ENCODE data around the gene RRP15. TPM values are rescaled to one million over a fixed set of nuclear protein-coding genes. Genes with fewer than 3 reads are reported as not detected.

RRP15 gene
- total RNA-seq, 2 donors from 2014 or later: 4.1 TPM

DNA sequence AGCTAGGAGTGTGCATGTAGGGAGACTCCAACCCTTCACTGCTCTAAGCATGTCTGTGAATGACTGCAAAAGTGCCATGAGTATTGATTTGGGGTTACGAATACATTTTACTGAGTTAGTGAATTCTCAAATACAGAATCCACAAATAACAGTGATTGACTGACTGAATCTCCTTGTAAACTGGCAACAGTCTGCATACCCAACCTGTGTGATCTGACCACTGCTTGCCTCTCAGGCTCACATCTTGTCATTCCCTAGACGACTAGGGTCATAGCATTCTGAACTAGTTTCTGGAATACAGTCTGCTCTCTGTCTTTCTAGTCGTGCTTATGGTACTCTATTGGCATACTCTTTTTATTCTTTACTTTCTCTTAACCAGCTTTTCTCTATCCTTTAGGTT, 7.4 kb downstream of the RRP15 start:
- intact Hi-C loops (cut with DNase I): no loop called here
- Histone ChIP-seq H3K27ac (no peak overlapping the region), H3K27me3 (replicated peaks; ENCODE audit: insufficient read depth) (no peaks in the 10 kb centered on the region), H3K4me3 (no peak overlapping the region), H3K4me1 (replicated peaks) (no peaks in the 10 kb centered on the region), H3K9me3 (no peaks in the 10 kb centered on the region), H3K36me3 (no peaks in the 10 kb centered on the region)
- TF ChIP-seq, protein P1, sequence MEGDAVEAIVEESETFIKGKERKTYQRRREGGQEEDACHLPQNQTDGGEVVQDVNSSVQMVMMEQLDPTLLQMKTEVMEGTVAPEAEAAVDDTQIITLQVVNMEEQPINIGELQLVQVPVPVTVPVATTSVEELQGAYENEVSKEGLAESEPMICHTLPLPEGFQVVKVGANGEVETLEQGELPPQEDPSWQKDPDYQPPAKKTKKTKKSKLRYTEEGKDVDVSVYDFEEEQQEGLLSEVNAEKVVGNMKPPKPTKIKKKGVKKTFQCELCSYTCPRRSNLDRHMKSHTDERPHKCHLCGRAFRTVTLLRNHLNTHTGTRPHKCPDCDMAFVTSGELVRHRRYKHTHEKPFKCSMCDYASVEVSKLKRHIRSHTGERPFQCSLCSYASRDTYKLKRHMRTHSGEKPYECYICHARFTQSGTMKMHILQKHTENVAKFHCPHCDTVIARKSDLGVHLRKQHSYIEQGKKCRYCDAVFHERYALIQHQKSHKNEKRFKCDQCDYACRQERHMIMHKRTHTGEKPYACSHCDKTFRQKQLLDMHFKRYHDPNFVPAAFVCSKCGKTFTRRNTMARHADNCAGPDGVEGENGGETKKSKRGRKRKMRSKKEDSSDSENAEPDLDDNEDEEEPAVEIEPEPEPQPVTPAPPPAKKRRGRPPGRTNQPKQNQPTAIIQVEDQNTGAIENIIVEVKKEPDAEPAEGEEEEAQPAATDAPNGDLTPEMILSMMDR (IDR thresholded peaks at IDR 0.05): no peak
- TF ChIP-seq POLR2A (IDR thresholded peaks at IDR 0.05): no peak
- no peak for TF ChIP-seq POLR2AphosphoS5 (IDR thresholded peaks at IDR 0.05)
- no peak for DNase-seq (ENCODE audit: low spot score)
- WGBS: 81% methylated on average over 3 of the region's 3 CpGs

DNA sequence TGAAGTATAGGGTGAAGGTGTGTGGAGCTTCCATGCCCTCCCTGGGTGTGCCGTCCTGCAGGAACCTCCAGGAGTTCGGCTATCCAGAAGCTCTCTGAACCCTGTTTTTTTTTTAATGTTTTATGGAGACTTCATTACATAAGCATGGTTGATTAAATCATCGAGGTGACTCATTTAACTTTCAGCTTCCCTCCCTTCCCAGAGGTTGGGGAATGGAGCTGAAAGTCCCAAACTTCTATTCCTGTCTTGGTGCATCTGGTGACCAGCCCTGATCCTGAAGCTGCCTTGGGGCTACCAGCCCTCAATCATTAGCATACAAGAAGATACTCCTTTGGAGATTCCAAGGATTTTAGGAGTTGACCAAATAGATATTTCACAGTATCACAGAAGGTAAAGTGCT, 9.5 kb downstream of the RRP15 start:
- no peak overlapping the region for H3K4me3 ChIP-seq
- no peak for DNase-seq (ENCODE audit: low spot score)
- intact Hi-C loops (cut with DNase I): no loop called here
- no peak for TF ChIP-seq POLR2AphosphoS5 (IDR thresholded peaks at IDR 0.05)
- no peaks in the 10 kb centered on the region for H3K36me3 ChIP-seq
- no peaks in the 10 kb centered on the region for H3K27me3 ChIP-seq (replicated peaks; ENCODE audit: insufficient read depth)
- 87% methylated on average over 3 of the region's 3 CpGs for WGBS
- no peaks in the 10 kb centered on the region for H3K4me1 ChIP-seq (replicated peaks)
- no peak overlapping the region for H3K27ac ChIP-seq
- no peaks in the 10 kb centered on the region for H3K9me3 ChIP-seq

DNA sequence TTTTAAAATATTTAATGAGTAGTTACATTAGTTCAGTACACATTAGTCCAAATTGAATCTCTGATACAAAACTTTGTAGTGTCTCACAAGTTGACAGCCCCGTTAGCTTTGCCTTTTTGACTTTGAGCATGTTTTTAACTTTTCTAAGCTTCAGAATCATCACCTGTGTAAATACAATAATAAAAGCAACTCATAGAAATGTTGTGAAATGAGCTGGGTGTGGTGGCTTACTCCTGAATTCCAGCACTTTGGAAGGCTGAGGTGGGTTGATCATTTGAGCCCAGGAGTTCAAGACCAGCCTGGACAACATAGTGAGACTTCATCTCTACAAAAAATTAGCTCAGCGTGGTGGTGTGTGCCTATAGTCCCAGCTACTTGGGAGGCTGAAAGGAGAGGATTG, 11.1 kb downstream of the RRP15 start:
- intact Hi-C loops (cut with DNase I): no loop called here

DNA sequence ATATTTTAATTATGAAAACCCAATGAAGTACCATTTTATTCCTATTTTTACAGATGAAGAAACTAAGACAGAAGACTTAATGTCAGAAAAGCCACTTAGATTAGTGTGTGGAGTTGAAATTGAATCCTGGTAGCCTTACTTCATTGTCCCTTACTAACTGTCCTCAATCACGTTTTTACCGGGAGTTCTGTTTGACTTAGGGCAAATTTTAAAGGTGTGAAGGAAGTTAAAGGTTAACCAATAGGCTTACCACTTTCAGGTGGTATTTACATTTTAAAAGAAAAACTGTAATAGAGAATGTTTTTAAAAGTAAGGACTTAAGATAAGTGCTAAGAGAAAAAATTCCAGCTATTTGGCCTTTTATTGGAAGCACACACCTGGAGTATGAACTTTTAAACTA, 12.4 kb downstream of the RRP15 start:
- WGBS: 62% methylated on average over 2 of the region's 2 CpGs
- intact Hi-C loops (cut with DNase I): no loop called here

More for the DNA sequence above, 11.1 kb downstream of the RRP15 start:
- TF ChIP-seq POLR2AphosphoS5 (IDR thresholded peaks at IDR 0.05): no peak
- TF ChIP-seq, protein P1 (IDR thresholded peaks at IDR 0.05): no peak
- TF ChIP-seq POLR2A (IDR thresholded peaks at IDR 0.05): no peak
- no peaks in the 10 kb centered on the region for H3K9me3 ChIP-seq
- WGBS: 87% methylated on average over 2 of the region's 2 CpGs
- no peaks in the 10 kb centered on the region for H3K4me1 ChIP-seq (replicated peaks)
- H3K27ac ChIP-seq: no peak overlapping the region
- no peak for DNase-seq (ENCODE audit: low spot score)
- H3K27me3 ChIP-seq (replicated peaks; ENCODE audit: insufficient read depth): no peaks in the 10 kb centered on the region
- H3K4me3 ChIP-seq: no peak overlapping the region
- H3K36me3 ChIP-seq: no peaks in the 10 kb centered on the region

DNA sequence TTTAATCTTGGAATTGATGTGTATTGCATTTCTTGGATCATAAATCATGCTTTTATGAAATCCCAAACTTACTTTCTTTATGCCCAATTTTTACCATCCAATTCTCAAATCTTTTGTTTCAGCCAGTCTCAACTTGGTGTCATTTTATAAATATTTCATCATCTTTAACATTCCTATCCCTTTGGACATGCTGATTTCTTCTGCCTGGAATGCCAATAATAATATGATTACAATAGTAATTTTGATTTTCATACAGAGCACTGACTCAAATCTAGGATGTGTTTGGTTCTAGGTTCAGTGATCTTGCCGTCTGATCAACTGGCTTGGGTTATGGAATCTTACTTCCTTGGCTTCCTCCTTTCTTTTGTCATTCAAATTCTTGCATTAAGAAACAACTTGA, 12.8 kb downstream of the RRP15 start:
- H3K4me3 ChIP-seq: no peak overlapping the region
- H3K9me3 ChIP-seq: no peaks in the 10 kb centered on the region
- H3K27me3 ChIP-seq (replicated peaks; ENCODE audit: insufficient read depth): no peaks in the 10 kb centered on the region
- no peaks in the 10 kb centered on the region for H3K36me3 ChIP-seq
- no peak overlapping the region for H3K27ac ChIP-seq
- no peaks in the 10 kb centered on the region for H3K4me1 ChIP-seq (replicated peaks)
- no peak for TF ChIP-seq POLR2A (IDR thresholded peaks at IDR 0.05)
- TF ChIP-seq, protein P1 (IDR thresholded peaks at IDR 0.05): no peak
- no peak for TF ChIP-seq POLR2AphosphoS5 (IDR thresholded peaks at IDR 0.05)
- WGBS: 84% methylated on average over 1 of the region's 1 CpG
- intact Hi-C loops (cut with DNase I): no loop called here
- no peak for DNase-seq (ENCODE audit: low spot score)

More for the DNA sequence above, 12.4 kb downstream of the RRP15 start:
- Histone ChIP-seq H3K9me3 (no peaks in the 10 kb centered on the region), H3K36me3 (no peaks in the 10 kb centered on the region), H3K27ac (no peak overlapping the region), H3K4me3 (no peak overlapping the region), H3K27me3 (replicated peaks; ENCODE audit: insufficient read depth) (no peaks in the 10 kb centered on the region), H3K4me1 (replicated peaks) (no peaks in the 10 kb centered on the region)
- no peak for DNase-seq (ENCODE audit: low spot score)
- TF ChIP-seq, protein P1 (IDR thresholded peaks at IDR 0.05): no peak
- no peak for TF ChIP-seq POLR2A (IDR thresholded peaks at IDR 0.05)
- TF ChIP-seq POLR2AphosphoS5 (IDR thresholded peaks at IDR 0.05): no peak

Measured in prostate gland (tissue), 2 donors.